HCT116 (cell line): ENCODE data around the gene SPOP. TPM values are rescaled to one million over a fixed set of nuclear protein-coding genes. Genes with fewer than 3 reads are reported as not detected.

Experiments used
- ATAC-seq: fragments of 200-7000 bp; cut with Tn5 transposase; 2 replicates; pipeline ENCODE4 v1.9.1; 2020; ENCODE audit warnings: mild to moderate bottlenecking, moderate library complexity
- BruUV-seq: library from RNA; stranded (reverse); fragments of 400-500 nt; replicated peaks from 2 replicates; lab custom pipeline; 2021; lab: Mats Ljungman, UMichigan
- CTCF ChIA-PET: fragments of 300-600 bp; sonication (Branson Sonifier 250); formaldehyde crosslinking; loops from one replicate; lab custom pipeline; 2021; ENCODE audit warnings: antibody characterized with exemption; lab: Charles Lee
- POLR2A ChIA-PET: fragments of 300-600, 350-600 bp; sonication (Branson Sonifier 250); formaldehyde crosslinking; loops from one replicate; lab custom pipeline; 2021; ENCODE audit warnings: antibody characterized with exemption; lab: Charles Lee
- RAD21 ChIA-PET, 2 experiments: fragments of 300-600 bp; sonication (Branson Sonifier 250); formaldehyde crosslinking; loops; one replicate each; lab custom pipeline; 2023; ENCODE audit warnings: low total read pairs in 2 of 2; ENCODE audit not compliant: uncharacterized antibody in 2 of 2, unreplicated experiment in 2 of 2, low non-redundant PET in 1 of 2; lab: Charles Lee
- DNase-seq: peaks from one replicate; pipeline ENCODE4 v3.0.0-alpha.2; 2010; ENCODE audit warnings: low read depth, low spot score
- H2AFZ ChIP-seq: fragments of 200-600 bp; shearing (Covaris generic), sonication (generic); 2 replicates; pipeline ENCODE4 v1.6.1; 2017; ENCODE audit warnings: low read depth, mixed run types, mixed read lengths, antibody characterized with exemption, low read length; ENCODE audit not compliant: poor library complexity, severe bottlenecking
- H3K27ac ChIP-seq: 2 replicates; pipeline ENCODE4 v1.5.1; 2012; ENCODE audit warnings: low read depth, low read length
- H3K27me3 ChIP-seq: fragments of 200-600 bp; sonication (generic); 2 replicates; pipeline ENCODE4 v1.6.1; 2016; ENCODE audit warnings: mixed run types, low read length, mixed read lengths; ENCODE audit not compliant: insufficient read depth
- H3K36me3 ChIP-seq, 2 experiments: fragments of 200-500 bp in 1 of 2; fragments of 200-600 bp in 1 of 2; sonication (Bioruptor generic) in 1 of 2; sonication (generic) in 1 of 2; 2 replicates each; pipeline versions ENCODE4 v1.5.1 to v1.6.1; 2014 to 2016; ENCODE audit warnings: low read length in 2 of 2, inconsistent platforms in 1 of 2, mixed read lengths in 1 of 2, mixed run types in 1 of 2; ENCODE audit not compliant: insufficient read depth in 2 of 2, control insufficient read depth in 1 of 2
- H3K4me1 ChIP-seq, 2 experiments: fragments of 200-600 bp in 1 of 2; sonication (generic) in 1 of 2; 2 replicates each; pipeline versions ENCODE4 v1.5.1 to v1.6.1; 2012 to 2017; ENCODE audit warnings: low read length in 2 of 2, inconsistent platforms in 1 of 2, mild to moderate bottlenecking in 1 of 2, mixed read lengths in 1 of 2, mixed run types in 1 of 2, moderate library complexity in 1 of 2; ENCODE audit not compliant: insufficient read depth in 2 of 2, control insufficient read depth in 1 of 2
- H3K4me2 ChIP-seq: fragments of 200-600 bp; sonication (generic); 2 replicates; pipeline ENCODE4 v1.6.1; 2017; ENCODE audit warnings: mixed run types, low read length, mixed read lengths
- H3K4me3 ChIP-seq, 2 experiments: fragments of 200-600 bp in 1 of 2; sonication (generic) in 1 of 2; replicated peaks in 1 of 2; 2 replicates each; pipeline ENCODE4 v1.5.1; 2011 to 2016; ENCODE audit warnings: low read length in 2 of 2, control low read depth in 1 of 2, low read depth in 1 of 2, mild to moderate bottlenecking in 1 of 2, mixed read lengths in 1 of 2, mixed run types in 1 of 2
- H3K79me2 ChIP-seq: fragments of 200-600 bp; sonication (generic); 2 replicates; pipeline ENCODE4 v1.6.1; 2017; ENCODE audit warnings: mild to moderate bottlenecking, mixed run types, low read length, moderate library complexity, mixed read lengths; ENCODE audit not compliant: insufficient read depth
- H3K9ac ChIP-seq: fragments of 200-600 bp; sonication (generic); 2 replicates; pipeline ENCODE4 v1.6.1; 2016; ENCODE audit warnings: low read length, mixed read lengths
- H3K9me2 ChIP-seq: fragments of 200-600 bp; sonication (generic), shearing (Covaris generic); 2 replicates; pipeline ENCODE4 v1.6.1; 2017; ENCODE audit warnings: mixed run types, mild to moderate bottlenecking, moderate library complexity; ENCODE audit not compliant: insufficient read depth
- H3K9me3 ChIP-seq, 2 experiments: fragments of 200-500 bp in 1 of 2; fragments of 200-600 bp in 1 of 2; sonication (Bioruptor generic) in 1 of 2; sonication (generic) in 1 of 2; 2 replicates each; pipeline ENCODE4 v1.6.1; 2014 to 2017; ENCODE audit warnings: low read length in 2 of 2, mixed read lengths in 2 of 2, inconsistent platforms in 1 of 2, low read depth in 1 of 2, mild to moderate bottlenecking in 1 of 2, mixed run types in 1 of 2, moderate library complexity in 1 of 2; ENCODE audit not compliant: control insufficient read depth in 1 of 2, insufficient read depth in 1 of 2
- H4K20me1 ChIP-seq: fragments of 200-600 bp; sonication (generic), shearing (Covaris generic); 2 replicates; pipeline ENCODE4 v1.6.1; 2017; ENCODE audit warnings: mixed run types, mild to moderate bottlenecking, moderate library complexity; ENCODE audit not compliant: insufficient read depth
- CBX3 ChIP-seq: IDR thresholded peaks from 2 replicates; pipeline ENCODE4 v1.6.1; 2012; ENCODE audit warnings: low read depth
- CEBPB ChIP-seq: IDR thresholded peaks from 2 replicates; pipeline ENCODE4 v1.6.1; 2012; ENCODE audit warnings: low read depth
- EZH2 ChIP-seq: fragments of 200-600 bp; sonication (generic); IDR thresholded peaks from 2 replicates; pipeline ENCODE4 v1.6.1; 2017; ENCODE audit warnings: antibody characterized with exemption, mixed run types
- EZH2phosphoT487 ChIP-seq: fragments of 200-600 bp; IDR thresholded peaks from 2 replicates; pipeline ENCODE4 v1.6.1; 2018; ENCODE audit warnings: antibody characterized with exemption, borderline replicate concordance
- POLR2A ChIP-seq: IDR thresholded peaks from 2 replicates; pipeline ENCODE4 v1.7.0; 2011; ENCODE audit warnings: borderline replicate concordance; ENCODE audit not compliant: insufficient read depth, insufficient read length; ENCODE audit errors: extremely low read depth
- POLR2AphosphoS5 ChIP-seq: IDR thresholded peaks from 2 replicates; pipeline ENCODE4 v1.6.1; 2011; ENCODE audit warnings: mild to moderate bottlenecking, low read depth, low read length, moderate library complexity
- SIN3A ChIP-seq: IDR thresholded peaks from 2 replicates; pipeline ENCODE4 v1.6.1; 2012; ENCODE audit warnings: low read depth
- TCF7L2 ChIP-seq: IDR thresholded peaks from 2 replicates; pipeline ENCODE4 v1.7.0; 2011; ENCODE audit warnings: borderline replicate concordance, inconsistent platforms; ENCODE audit not compliant: insufficient read depth, insufficient read length; ENCODE audit errors: extremely low read depth
- ZNF274 ChIP-seq: fragments of 200-500 bp; sonication (Bioruptor generic); IDR thresholded peaks from 2 replicates; pipeline ENCODE4 v1.6.1; 2014; ENCODE audit warnings: mild to moderate bottlenecking, low read depth, low read length, inconsistent platforms
- intact Hi-C: fragments of 100-400 bp; cut with micrococcal nuclease; formaldehyde crosslinking; loops from 2 replicates; pipeline ENCODE4 v1.10.0; 2022
- total RNA-seq: library from RNA; stranded (reverse); gene quantifications from one replicate; pipeline ENCODE4 v1.2.1, GENCODE V29; 2021; ENCODE audit not compliant: unreplicated experiment
- TF ChIP-seq, protein P1 (sequence below): IDR thresholded peaks from 2 replicates; pipeline ENCODE4 v1.6.1; 2012

The SPOP gene
- total RNA-seq, 1 experiment from 2014 or later: 85.1 TPM

DNA sequence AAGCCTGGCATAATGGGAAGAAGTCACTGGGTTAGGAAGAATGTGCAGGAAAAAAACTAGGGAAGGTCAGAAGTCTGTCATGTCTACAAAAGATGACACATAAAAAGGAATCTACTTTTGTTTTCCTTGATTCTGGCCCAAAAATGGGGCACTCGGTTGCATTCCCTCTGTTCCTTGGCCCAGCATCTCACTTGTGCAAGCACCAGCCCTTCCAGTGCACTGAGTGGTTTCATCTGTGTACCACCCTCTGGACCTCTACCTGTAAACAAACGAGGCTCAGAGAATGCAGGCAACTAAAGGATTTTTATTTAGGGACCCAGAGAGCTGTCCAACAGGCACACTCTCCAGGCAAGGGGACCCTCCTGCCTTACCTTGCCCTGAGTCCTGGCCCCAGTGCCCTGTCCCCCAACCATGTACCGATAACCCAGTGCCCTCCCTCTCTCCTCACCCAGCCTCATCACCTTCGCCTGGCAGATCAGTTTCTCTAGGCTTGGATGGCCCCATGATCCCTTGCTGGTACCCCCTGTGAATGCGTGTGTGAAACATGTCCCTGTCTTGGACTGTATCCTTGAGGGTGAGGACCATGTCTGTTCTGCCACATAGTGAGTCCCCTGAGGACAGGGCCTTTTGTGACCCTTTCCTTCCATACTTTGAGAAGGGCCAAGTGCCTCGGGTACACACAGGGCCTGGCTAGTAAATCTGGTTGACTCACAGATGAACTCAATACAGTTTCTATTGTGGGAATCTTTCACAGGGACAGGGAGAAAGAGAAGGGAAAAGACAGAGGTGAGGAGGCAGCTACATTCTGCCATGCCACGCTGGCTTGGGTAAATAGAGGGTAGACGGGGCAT is 88.9 kb downstream of the SPOP start:
- DNase-seq (no peak), ATAC-seq (no peak)
- Histone ChIP-seq H3K9me2 (no peaks in the 10 kb centered on the region), H3K4me2 (no peak overlapping the region), H3K27me3 (no peaks in the 10 kb centered on the region), H2AFZ (no peak overlapping the region), H3K27ac (no peak overlapping the region), H3K79me2 (no peaks in the 10 kb centered on the region), H3K4me1 (peaks cover 0 to 2% of the 10 kb centered on the region in 2 experiments; a peak in 1 of 4 replicates), H3K9ac (no peak overlapping the region), H4K20me1 (no peaks in the 10 kb centered on the region), H3K4me3 (no peak overlapping the region), H3K9me3 (no peaks in the 10 kb centered on the region), H3K36me3 (no peaks in the 10 kb centered on the region)
- ChIA-PET CTCF (no interaction called here), RAD21 (no interaction called here), POLR2A (no interaction called here)
- no TSS peak for BruUV-seq
- intact Hi-C loops: no loop called here
- TF ChIP-seq POLR2A: no peak
- no peak for TF ChIP-seq EZH2phosphoT487
- TF ChIP-seq TCF7L2: no peak
- no peak for TF ChIP-seq CBX3
- TF ChIP-seq POLR2AphosphoS5: no peak
- no peak for TF ChIP-seq EZH2
- TF ChIP-seq SIN3A: no peak
- no peak for TF ChIP-seq ZNF274
- TF ChIP-seq, protein P1, sequence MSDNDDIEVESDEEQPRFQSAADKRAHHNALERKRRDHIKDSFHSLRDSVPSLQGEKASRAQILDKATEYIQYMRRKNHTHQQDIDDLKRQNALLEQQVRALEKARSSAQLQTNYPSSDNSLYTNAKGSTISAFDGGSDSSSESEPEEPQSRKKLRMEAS: no peak
- no peak for TF ChIP-seq CEBPB
